Measurements from ENCODE around the gene LMF1.
A peak's percentile ranks its signal among the peaks of the same experiment; 100 is the strongest.
"Not testable (repeated sequence)": the region's sequence is repeated elsewhere in the genome, so short reads cannot be mapped to it uniquely, and the experiment has no call there.

Gene LMF1

DNA sequence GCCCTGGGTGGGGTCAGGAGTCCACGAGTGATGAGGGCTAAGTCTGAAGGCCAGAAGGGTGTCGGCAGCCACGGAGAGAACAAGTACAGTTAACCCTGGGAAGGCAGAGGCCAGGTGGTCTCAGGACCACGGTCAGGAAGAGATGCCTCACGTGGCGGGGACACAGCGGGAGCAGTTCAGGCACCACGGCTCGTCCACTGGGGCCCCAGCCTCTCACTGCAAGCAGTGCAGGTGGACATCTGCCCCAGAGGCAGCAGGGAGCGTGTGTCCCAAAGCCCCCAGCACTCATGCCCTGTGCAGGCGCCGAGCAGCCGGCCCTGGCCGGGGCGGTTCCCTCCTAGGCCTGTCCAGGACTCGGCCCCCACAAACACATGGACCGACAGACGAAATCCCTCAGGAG, 4.7 kb downstream of the LMF1 start:
- H3K36me3 Mint-ChIP-seq, result peaks cover 18% of the 10 kb centered on the region
- no peaks in the 10 kb centered on the region for H3K27me3 Mint-ChIP-seq
- no peak overlapping the region for H3K4me3 Mint-ChIP-seq
- DNase-seq (ENCODE audit: low spot score in 2 of 2), result no peak
- ATAC-seq (ENCODE audit: low read depth), result no peak
- H3K27ac Mint-ChIP-seq, result no peak overlapping the region
- peaks cover 9% of the 10 kb centered on the region for H3K4me1 Mint-ChIP-seq
- H3K9me3 Mint-ChIP-seq, result no peaks in the 10 kb centered on the region

DNA sequence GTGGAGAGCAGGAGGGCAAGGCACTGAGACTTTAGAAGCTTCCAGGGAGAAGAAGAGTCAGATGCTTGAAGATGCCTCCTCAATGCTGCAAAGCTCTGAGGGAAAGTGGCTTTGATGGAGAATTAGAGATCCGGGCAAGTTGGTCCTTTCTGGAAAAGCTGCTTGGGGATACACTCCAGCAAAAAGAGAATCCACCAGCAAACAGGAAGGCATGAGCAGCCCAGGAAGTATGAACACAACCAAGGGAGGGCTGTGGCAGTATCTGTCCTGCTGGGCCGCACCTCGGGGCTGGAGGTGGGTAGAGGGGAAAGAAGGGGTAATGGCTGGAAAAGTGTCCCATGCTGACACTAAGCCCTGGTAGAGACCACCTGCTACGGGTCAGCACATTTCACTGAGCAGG, 5.3 kb downstream of the LMF1 start:
- Mint-ChIP-seq H3K4me3 (no peak overlapping the region), H3K27ac (no peak overlapping the region), H3K36me3 (peaks cover 18% of the 10 kb centered on the region), H3K4me1 (peaks cover 9% of the 10 kb centered on the region), H3K27me3 (no peaks in the 10 kb centered on the region), H3K9me3 (no peaks in the 10 kb centered on the region)
- DNase-seq (ENCODE audit: low spot score in 2 of 2) (no peak), ATAC-seq (ENCODE audit: low read depth) (no peak)

DNA sequence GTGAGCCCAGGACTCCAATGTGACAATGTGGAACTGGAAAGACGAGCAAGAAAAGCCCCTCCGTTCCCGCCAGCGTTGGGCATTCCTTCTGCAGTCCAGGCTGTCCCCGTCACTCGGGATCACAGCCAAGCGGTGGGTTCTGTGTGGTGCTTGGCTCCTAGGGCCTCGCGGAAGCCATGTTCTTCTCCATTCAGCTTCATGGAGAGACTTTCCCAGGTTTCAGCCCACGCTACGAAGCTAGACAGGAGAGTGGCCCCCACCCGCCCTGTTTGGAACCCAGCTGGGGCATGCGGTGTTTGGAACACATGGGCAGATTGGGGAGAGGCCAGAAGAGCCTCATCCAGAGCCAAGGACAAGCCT, 5.8 kb downstream of the LMF1 start:
- Mint-ChIP-seq H3K27ac (no peak overlapping the region), H3K9me3 (no peaks in the 10 kb centered on the region), H3K4me1 (peaks cover 9% of the 10 kb centered on the region), H3K4me3 (no peak overlapping the region), H3K36me3 (peaks cover 18% of the 10 kb centered on the region), H3K27me3 (no peaks in the 10 kb centered on the region)
- no peak for DNase-seq (ENCODE audit: low spot score in 2 of 2)
- ATAC-seq (ENCODE audit: low read depth), result no peak

DNA sequence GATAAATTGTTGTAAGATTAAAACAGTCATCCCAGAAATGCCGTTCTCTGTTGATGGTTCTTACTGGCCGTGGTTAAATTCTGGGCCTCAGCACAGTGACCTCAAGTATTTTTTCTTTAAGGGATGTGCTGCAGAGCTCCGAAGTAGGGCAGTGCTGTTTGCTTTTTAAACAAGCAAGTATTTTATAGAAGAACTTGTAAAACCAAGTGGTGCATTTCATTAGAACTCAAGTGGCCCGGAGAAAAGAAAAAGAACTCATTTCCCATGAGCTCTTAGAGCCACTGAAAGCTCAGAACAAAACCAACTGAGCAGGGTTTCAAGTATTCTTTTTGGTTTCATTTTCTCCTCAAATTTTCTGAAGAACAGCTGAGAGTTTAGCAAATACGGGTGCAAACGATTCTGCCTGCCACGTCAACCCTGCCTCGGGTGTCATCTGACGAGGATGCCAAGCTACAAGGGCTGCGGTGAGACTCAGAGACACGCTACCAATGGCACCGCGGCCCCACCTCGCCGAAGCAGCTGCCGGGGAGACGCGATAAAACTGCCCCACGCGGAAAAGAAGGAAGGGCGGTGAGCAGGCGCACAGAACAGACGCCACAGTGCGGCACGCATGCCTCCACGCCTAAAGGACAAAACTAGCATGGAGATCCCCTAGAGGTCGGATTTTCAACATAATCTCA, 6.3 kb downstream of the LMF1 start:
- no peaks in the 10 kb centered on the region for H3K27me3 Mint-ChIP-seq
- DNase-seq (ENCODE audit: low spot score in 2 of 2) (no peak), ATAC-seq (ENCODE audit: low read depth) (peak; percentile 34)
- no peaks in the 10 kb centered on the region for H3K9me3 Mint-ChIP-seq
- H3K36me3 Mint-ChIP-seq, result peaks cover 18% of the 10 kb centered on the region
- no peak overlapping the region for H3K27ac Mint-ChIP-seq
- H3K4me1 Mint-ChIP-seq, result peaks cover 9% of the 10 kb centered on the region
- peak overlapping the region; percentile 8 for H3K4me3 Mint-ChIP-seq

DNA sequence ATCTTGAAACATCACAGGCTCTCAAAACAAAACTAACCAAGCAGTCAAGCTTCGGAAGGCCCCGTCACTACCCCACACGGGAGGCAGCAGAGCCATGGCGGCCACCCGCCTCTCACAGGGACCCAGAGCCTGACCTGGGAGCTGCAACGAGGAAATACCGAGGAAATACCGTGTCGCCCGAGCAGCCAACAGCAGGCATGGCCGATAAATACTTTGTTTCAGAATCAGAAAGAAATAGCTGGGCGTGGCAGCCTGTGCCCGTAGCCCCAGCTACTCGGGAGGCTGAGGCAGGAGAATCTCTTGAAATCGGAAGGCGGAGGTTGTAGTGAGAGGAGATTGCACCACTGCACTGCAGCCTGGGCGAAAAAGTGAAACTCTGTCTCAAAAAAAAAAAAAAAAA, 6.9 kb downstream of the LMF1 start:
- no peak for DNase-seq (ENCODE audit: low spot score in 2 of 2)
- peak overlapping the region; percentile 55 for H3K4me3 Mint-ChIP-seq
- H3K4me1 Mint-ChIP-seq, result peaks cover 9% of the 10 kb centered on the region
- no peak for ATAC-seq (ENCODE audit: low read depth)
- no peaks in the 10 kb centered on the region for H3K27me3 Mint-ChIP-seq
- peaks cover 18% of the 10 kb centered on the region for H3K36me3 Mint-ChIP-seq
- H3K27ac Mint-ChIP-seq, result no peak overlapping the region
- H3K9me3 Mint-ChIP-seq, result no peaks in the 10 kb centered on the region

DNA sequence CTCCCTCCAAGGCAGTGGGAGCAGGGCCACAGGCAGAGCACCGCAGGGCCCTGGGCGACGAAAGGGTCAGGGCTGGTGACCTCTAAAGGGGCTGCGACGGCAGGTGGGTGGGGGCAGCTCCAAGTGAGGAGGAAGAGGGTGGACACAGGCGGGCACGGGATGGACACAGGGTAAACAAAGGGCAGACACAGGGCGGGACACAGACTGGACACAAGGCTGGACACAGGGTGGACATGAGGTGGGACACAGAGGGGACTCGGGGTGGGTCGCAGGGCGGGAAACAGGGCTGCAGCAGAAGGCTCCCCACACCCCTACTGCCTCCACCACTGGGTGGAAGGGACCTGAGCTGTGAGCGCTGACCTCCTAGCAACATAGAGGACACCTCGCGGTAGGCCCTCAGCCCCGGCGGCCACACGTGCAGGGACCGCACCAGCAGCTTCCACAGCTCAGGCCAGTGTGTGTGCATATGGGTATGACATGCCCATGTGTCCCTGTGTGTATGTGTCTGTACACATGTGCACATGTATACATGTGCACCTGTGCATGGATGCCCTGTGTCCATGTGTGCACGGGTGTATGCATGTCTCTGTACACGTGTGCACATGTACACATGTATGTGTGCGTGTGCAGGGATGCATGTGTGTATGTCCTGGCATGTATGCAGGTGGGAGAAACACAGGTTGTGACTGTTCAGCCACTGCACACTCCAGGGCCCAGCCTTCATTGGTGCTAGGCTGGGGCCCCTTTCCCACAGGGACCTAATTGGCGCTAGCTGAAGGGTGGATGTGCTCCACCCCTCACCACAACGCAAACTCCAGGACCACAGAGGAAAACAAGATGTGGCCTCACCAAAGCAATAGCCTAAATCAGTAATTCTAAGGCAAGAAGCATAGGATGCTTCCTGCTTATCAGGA, 7.6 kb downstream of the LMF1 start:
- Mint-ChIP-seq H3K4me1 (peaks cover 9% of the 10 kb centered on the region), H3K9me3 (no peaks in the 10 kb centered on the region), H3K4me3 (peak overlapping the region; percentile 55), H3K27me3 (no peaks in the 10 kb centered on the region), H3K36me3 (peaks cover 18% of the 10 kb centered on the region), H3K27ac (no peak overlapping the region)
- DNase-seq (ENCODE audit: low spot score in 2 of 2) (no peak), ATAC-seq (ENCODE audit: low read depth) (no peak)

DNA sequence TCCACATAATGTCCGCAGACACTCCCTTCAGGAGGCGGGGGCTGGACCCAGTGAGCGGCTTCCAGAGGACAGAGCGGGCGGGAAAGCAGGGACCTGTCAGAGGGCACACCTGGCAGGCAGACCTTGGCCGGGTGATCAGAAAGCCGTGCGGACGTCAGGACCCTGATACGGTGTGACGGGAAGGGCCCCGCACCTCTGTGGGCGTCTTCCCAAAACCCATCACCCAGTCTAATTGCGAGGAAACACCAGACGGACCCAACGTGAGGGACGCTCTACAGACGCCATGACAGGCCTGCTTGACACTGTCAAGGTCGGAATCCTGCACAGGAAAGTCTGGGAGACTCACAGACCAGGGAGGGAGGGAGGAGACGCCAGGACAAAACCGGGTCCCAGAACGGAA, 8.4 kb downstream of the LMF1 start:
- ATAC-seq (ENCODE audit: low read depth) (no peak), DNase-seq (ENCODE audit: low spot score in 2 of 2) (no peak)
- Mint-ChIP-seq H3K27me3 (no peaks in the 10 kb centered on the region), H3K36me3 (peaks cover 20% of the 10 kb centered on the region), H3K9me3 (no peaks in the 10 kb centered on the region), H3K4me1 (peaks cover 9% of the 10 kb centered on the region), H3K27ac (no peak overlapping the region), H3K4me3 (no peak overlapping the region)

DNA sequence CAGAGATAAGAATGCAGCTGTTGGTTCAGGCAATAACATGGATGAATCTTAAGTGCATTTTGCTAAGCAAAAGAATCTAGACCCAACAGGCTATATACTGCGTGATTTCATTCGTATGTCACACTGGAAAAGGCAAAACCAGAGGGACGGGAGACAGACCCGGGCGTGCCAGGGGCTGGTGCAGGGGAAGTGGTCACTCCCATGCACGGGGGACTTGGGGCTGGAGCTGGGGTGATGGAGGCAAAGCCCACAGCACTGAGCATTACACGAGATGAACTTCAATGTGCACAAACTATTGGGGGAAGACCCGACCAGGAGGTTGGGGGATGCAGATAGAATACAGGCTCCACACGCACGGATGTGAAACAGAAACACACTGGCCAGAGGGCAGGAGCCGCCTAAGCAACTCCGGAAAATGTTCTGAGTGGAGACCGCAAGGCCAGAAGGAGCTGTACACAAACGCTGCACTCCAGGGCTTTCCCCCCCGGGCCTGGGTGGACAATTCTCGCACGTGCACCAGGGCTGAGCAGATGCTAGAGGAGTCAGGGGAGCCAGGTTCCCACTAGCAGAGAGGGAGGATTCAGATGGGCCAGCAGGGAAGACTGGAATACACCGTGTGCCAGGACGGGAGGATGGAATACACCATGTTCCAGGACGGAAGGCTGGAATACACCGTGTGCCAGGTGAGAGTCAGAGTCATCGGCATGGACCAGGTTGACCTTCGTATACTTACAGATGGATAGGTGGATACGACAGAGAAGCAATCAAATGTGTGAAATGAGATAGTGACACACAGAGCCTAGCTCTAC, 11.3 kb downstream of the LMF1 start:
- Mint-ChIP-seq H3K27ac (no peak overlapping the region), H3K36me3 (peaks cover 9% of the 10 kb centered on the region), H3K9me3 (no peaks in the 10 kb centered on the region), H3K27me3 (no peaks in the 10 kb centered on the region), H3K4me1 (peaks cover 9% of the 10 kb centered on the region), H3K4me3 (no peak overlapping the region)
- DNase-seq (ENCODE audit: low spot score in 2 of 2) (no peak), ATAC-seq (ENCODE audit: low read depth) (no peak)

DNA sequence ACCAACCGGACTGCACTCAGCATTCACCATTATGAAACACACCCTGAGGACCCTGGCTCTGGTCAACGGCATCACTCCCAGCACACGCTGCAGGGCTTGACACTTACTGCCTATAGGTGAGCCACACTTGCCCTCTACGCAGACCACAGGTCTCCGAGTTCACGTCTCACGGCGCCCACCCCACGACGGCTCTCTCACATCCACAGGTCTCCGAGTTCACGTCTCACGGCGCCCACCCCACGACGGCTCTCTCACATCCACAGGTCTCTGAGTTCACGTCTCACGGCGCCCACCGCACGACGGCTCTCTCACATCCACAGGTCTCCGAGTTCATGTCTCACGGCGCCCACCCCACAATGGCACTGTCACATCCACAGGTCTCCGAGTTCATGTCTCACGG, 15.0 kb downstream of the LMF1 start:
- H3K4me1 Mint-ChIP-seq; H3K27ac Mint-ChIP-seq; H3K9me3 Mint-ChIP-seq; H3K4me3 Mint-ChIP-seq; ATAC-seq (ENCODE audit: low read depth); DNase-seq (ENCODE audit: low spot score in 2 of 2); H3K27me3 Mint-ChIP-seq: not testable (repeated sequence)
- H3K36me3 Mint-ChIP-seq, result peaks cover 22% of the 10 kb centered on the region

DNA sequence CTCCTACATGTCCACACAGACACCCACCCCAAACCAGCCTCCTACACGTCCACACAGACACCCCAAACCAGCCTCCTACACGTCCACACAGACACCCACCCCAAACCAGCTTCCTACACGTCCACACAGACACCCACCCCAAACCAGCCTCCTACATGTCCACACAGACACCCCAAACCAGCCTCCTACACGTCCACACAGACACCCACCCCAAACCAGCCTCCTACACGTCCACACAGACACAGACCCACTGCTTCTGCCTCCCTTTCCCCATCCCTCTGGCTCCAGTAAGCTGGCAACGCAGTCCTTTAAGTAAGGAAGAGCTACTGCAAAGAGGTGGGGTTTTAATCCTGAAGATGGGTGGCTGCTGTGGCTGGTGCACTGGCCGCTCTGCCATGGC, 17.0 kb downstream of the LMF1 start:
- H3K36me3 Mint-ChIP-seq, result peaks cover 22% of the 10 kb centered on the region
- not testable (repeated sequence) for H3K27ac Mint-ChIP-seq; H3K4me1 Mint-ChIP-seq; ATAC-seq (ENCODE audit: low read depth); H3K4me3 Mint-ChIP-seq; DNase-seq (ENCODE audit: low spot score in 2 of 2); H3K27me3 Mint-ChIP-seq; H3K9me3 Mint-ChIP-seq

DNA sequence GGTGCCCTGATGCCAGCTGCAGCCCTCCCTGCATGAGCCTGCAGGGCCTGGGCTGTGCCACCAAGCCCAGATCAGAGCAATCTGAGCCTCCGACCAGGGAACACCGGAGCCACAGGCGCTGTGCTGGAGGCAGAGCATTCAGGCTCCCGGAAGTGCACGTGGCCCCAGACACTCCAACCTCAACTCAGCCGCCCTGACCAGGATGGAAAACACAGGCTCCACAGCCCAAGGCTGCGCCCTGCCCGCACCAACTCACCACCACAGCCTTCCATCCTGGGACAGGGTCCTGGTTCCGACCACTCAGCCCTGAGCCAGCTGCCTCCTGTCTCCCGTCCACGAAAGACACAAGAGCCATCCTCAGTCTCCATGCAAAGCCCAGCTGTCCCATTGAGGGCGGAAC, 18.5 kb downstream of the LMF1 start:
- DNase-seq (ENCODE audit: low spot score in 2 of 2), result no peak
- Mint-ChIP-seq H3K9me3 (no peaks in the 10 kb centered on the region), H3K4me3 (no peak overlapping the region), H3K4me1 (peaks cover 6% of the 10 kb centered on the region), H3K27ac (no peak overlapping the region), H3K36me3 (peaks cover 23% of the 10 kb centered on the region), H3K27me3 (no peaks in the 10 kb centered on the region)
- ATAC-seq (ENCODE audit: low read depth), result no peak

DNA sequence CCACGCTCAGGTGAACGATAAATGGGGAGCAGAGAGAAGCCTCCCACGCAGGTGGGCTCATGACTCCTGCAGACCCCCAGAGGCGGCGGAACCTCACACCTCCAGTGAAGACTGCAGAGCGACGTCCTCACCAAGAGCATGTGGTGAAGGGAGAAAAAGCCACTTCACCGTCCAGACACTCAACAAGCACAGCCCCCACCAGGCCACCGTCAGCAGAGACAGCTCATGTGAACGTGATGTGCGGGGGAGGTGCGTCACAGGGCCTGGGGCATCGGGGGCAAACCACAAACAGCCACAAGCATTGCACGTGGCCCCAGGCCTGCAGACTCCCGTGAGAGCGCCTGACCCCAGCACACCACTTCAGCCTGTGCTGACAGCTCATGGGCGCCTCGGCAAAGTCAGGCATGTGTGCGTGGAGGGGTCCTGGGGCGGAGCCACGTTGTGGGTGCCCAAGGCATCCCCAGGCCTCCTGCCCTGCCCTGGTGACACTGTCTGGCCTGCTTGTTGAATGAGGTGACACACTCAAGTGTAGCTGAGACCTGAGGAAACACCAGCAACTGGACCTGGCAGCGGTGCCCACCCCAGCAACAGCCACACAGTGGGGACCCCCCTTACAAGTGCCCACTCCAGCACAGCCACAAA, 19.0 kb downstream of the LMF1 start:
- Mint-ChIP-seq H3K4me1 (peaks cover 6% of the 10 kb centered on the region), H3K9me3 (no peaks in the 10 kb centered on the region), H3K27me3 (no peaks in the 10 kb centered on the region), H3K36me3 (peaks cover 25% of the 10 kb centered on the region), H3K27ac (no peak overlapping the region), H3K4me3 (no peak overlapping the region)
- no peak for ATAC-seq (ENCODE audit: low read depth)
- DNase-seq (ENCODE audit: low spot score in 2 of 2), result no peak

DNA sequence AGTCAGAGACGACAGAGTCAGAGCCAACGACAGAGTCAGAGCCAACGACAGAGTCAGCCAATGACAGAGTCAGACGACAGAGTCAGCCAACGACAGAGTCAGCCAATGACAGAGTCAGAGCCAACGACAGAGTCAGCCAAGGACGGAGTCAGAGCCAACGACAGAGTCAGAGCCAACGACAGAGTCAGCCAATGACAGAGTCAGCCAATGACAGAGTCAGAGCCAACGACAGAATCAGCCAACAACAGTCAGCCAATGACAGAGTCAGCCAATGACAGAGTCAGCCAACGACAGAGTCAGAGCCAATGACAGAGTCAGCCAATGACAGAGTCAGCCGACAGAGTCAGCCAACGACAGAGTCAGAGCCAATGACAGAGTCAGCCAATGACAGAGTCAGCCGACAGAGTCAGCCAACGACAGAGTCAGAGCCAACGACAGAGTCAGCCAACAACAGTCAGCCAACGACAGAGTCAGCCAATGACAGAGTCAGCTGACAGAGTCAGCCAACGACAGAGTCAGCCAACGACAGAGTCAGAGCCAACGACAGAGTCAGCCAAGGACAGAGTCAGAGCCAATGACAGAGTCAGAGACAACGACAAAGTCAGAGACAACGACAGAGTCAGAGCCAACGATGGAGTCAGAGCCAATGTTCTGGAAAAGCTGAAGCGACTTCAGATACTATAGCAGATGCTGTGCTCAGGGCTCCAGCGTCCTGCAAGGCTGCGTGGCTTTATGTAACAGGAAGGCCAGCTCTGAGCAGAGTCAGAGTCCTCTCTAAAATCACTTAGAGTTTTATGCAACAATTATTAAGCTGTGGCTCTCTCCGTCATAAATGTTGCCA, 19.8 kb downstream of the LMF1 start:
- not testable (repeated sequence) for ATAC-seq (ENCODE audit: low read depth); H3K27me3 Mint-ChIP-seq

More for the DNA sequence above, 19.8 kb downstream of the LMF1 start:
- H3K9me3 Mint-ChIP-seq; H3K4me3 Mint-ChIP-seq; DNase-seq (ENCODE audit: low spot score in 2 of 2); H3K27ac Mint-ChIP-seq; H3K4me1 Mint-ChIP-seq: not testable (repeated sequence)
- peaks cover 24% of the 10 kb centered on the region for H3K36me3 Mint-ChIP-seq
